A673 (cell line): ENCODE measurements around the gene SSNA1. TPM values are rescaled to one million over a fixed set of nuclear protein-coding genes. Genes with fewer than 3 reads are reported as not detected.
A peak's percentile ranks its signal among the peaks of the same experiment; 100 is the strongest.

ENCODE experiments used
- BruUV-seq: library from RNA; stranded (reverse); fragments of 400-500 nt; replicated peaks from 2 replicates; lab custom pipeline; 2021; lab: Mats Ljungman, UMichigan
- CTCF ChIA-PET: fragments of 300-600 bp; sonication (Branson Sonifier 250); formaldehyde crosslinking; loops from one replicate; lab custom pipeline; 2022; ENCODE audit warnings: antibody characterized with exemption; lab: Charles Lee
- POLR2A ChIA-PET: fragments of 300-600 bp; sonication (Branson Sonifier 250); formaldehyde crosslinking; loops from one replicate; lab custom pipeline; 2022; ENCODE audit warnings: antibody characterized with exemption; ENCODE audit not compliant: low non-redundant PET; lab: Charles Lee
- DNase-seq: peaks from one replicate; pipeline ENCODE4 v3.0.0-alpha.2; 2015; ENCODE audit warnings: low spot score
- H3K27ac ChIP-seq: fragments of 200-600 bp; sonication (generic); 2 replicates; pipeline ENCODE4 v1.5.1; 2016; ENCODE audit warnings: mixed run types, low read depth, mild to moderate bottlenecking, mixed read lengths, antibody characterized with exemption, low read length; ENCODE audit not compliant: poor library complexity, severe bottlenecking
- H3K27me3 ChIP-seq: fragments of 200-600 bp; sonication (generic); replicated peaks from 2 replicates; pipeline ENCODE4 v1.6.1; 2017; ENCODE audit warnings: mixed run types, low read depth, mild to moderate bottlenecking, mixed read lengths, antibody characterized with exemption, low read length; ENCODE audit not compliant: insufficient read depth, poor library complexity
- H3K36me3 ChIP-seq: fragments of 200-600 bp; sonication (generic); 2 replicates; pipeline ENCODE4 v1.6.1; 2016; ENCODE audit warnings: mixed run types, mild to moderate bottlenecking, mixed read lengths, antibody characterized with exemption, low read length; ENCODE audit not compliant: insufficient read depth, poor library complexity, severe bottlenecking
- H3K4me1 ChIP-seq: fragments of 200-600 bp; sonication (generic); 2 replicates; pipeline ENCODE4 v1.6.1; 2017; ENCODE audit warnings: mixed run types, mild to moderate bottlenecking, mixed read lengths, antibody characterized with exemption, low read length; ENCODE audit not compliant: insufficient read depth, poor library complexity, severe bottlenecking
- H3K4me3 ChIP-seq: fragments of 200-600 bp; sonication (generic); 2 replicates; pipeline ENCODE4 v1.5.1; 2016; ENCODE audit warnings: low read depth, mixed run types, mild to moderate bottlenecking, mixed read lengths, low read length; ENCODE audit not compliant: poor library complexity, severe bottlenecking
- H3K9me3 ChIP-seq: fragments of 200-600 bp; sonication (generic); 2 replicates; pipeline ENCODE4 v1.6.1; 2016; ENCODE audit warnings: mixed run types, low read depth, mild to moderate bottlenecking, mixed read lengths, antibody characterized with exemption, low read length; ENCODE audit not compliant: poor library complexity, severe bottlenecking
- CTCF ChIP-seq: fragments of 300-800, 200-600 bp; sonication (generic); conservative IDR thresholded peaks from 2 replicates; pipeline ENCODE4 v1.5.1; 2017; ENCODE audit warnings: low read depth, mild to moderate bottlenecking, antibody characterized with exemption, low read length, moderate library complexity, mixed read lengths
- EZH2 ChIP-seq: fragments of 200-600 bp; sonication (generic); IDR thresholded peaks from 2 replicates; pipeline ENCODE4 v1.6.1; 2017; ENCODE audit warnings: borderline replicate concordance, low read depth, mild to moderate bottlenecking, mixed read lengths, antibody characterized with exemption, low read length; ENCODE audit not compliant: poor library complexity, severe bottlenecking
- intact Hi-C: fragments of 100-400 bp; cut with micrococcal nuclease; formaldehyde crosslinking; loops from one replicate; pipeline ENCODE4 v1.10.0; 2022; ENCODE audit not compliant: unreplicated experiment
- total RNA-seq: library from RNA; stranded (reverse); gene quantifications from 2 replicates; pipeline ENCODE4 v1.2.3, GENCODE V29; 2021

The SSNA1 gene
- total RNA-seq, 1 experiment from 2014 or later = 87.3 TPM

- no peaks in the 10 kb centered on the region for H3K36me3 ChIP-seq
- CTCF ChIA-PET = interaction anchor here (0.5 to 1.0 kb wide), 3 partner anchors 49 to 207 kb away, joined by 3 to 7 read pairs (median 3); no protein-coding TSS in a partner anchor
Measured at GRCh38 chr9:137224830-137225694, 36.6 kb downstream of the SSNA1 start, which contains the start of gene CYSRT1. TSS of gene CYSRT1 (plus strand) at chr9:137225174. CDS start at chr9:137225622, 448 bp downstream.

GRCh38 chr9:137225699-137226331, 37.3 kb downstream of the SSNA1 start:
- ChIA-PET CTCF (interaction anchor here (0.5 kb wide), 1 partner anchor 106 kb away, joined by 3 read pairs; no protein-coding TSS in a partner anchor), POLR2A (no interaction called here)
- no peak overlapping the region for H3K4me3 ChIP-seq
- H3K4me1 ChIP-seq = peaks cover 9% of the 10 kb centered on the region
- H3K9me3 ChIP-seq = no peaks in the 10 kb centered on the region
- intact Hi-C loops = no loop called here
- TF ChIP-seq CTCF (no peak), EZH2 (no peak)
- H3K27ac ChIP-seq = no peak overlapping the region
- no peak for DNase-seq
- no TSS peak for BruUV-seq
- H3K36me3 ChIP-seq = no peaks in the 10 kb centered on the region
- no peaks in the 10 kb centered on the region for H3K27me3 ChIP-seq

More at GRCh38 chr9:137224830-137225694, 36.6 kb downstream of the SSNA1 start, which contains the start of gene CYSRT1:
- POLR2A ChIA-PET = no interaction called here
- H3K4me1 ChIP-seq = peaks cover 9% of the 10 kb centered on the region
- no peaks in the 10 kb centered on the region for H3K27me3 ChIP-seq
- intact Hi-C loops = loop anchor here (5.0 kb wide), 1 partner anchor 433 kb away; the partner anchor contains the start of gene TMEM141
- peak within 1 kb of the TSS; percentile 87 for H3K27ac ChIP-seq
- H3K9me3 ChIP-seq = no peaks in the 10 kb centered on the region
- TF ChIP-seq EZH2 = no peak
- no peak for TF ChIP-seq CTCF
- H3K4me3 ChIP-seq = peak within 1 kb of the TSS; percentile 72
- no peak for DNase-seq
- BruUV-seq = no TSS peak

- no peak for DNase-seq
- CTCF ChIA-PET = interaction anchor here (1.8 kb wide), 1 partner anchor 10 kb away, joined by 10 read pairs; no protein-coding TSS in a partner anchor
- H3K27ac ChIP-seq = no peak overlapping the region
- no peak overlapping the region for H3K4me3 ChIP-seq
- H3K27me3 ChIP-seq = no peaks in the 10 kb centered on the region
- no peak for TF ChIP-seq CTCF
- no peak for TF ChIP-seq EZH2
- H3K36me3 ChIP-seq = no peaks in the 10 kb centered on the region
- POLR2A ChIA-PET = interaction anchor here (1.4 kb wide), 1 partner anchor 14 kb away, joined by 3 read pairs; no protein-coding TSS in a partner anchor
- intact Hi-C loops = loop anchor here (1.0 kb wide), 1 partner anchor 108 kb away; no protein-coding TSS in a partner anchor
- H3K9me3 ChIP-seq = no peaks in the 10 kb centered on the region
- H3K4me1 ChIP-seq = peaks cover 9% of the 10 kb centered on the region
- BruUV-seq = no TSS peak
Measured at GRCh38 chr9:137226338-137227053, 38.0 kb downstream of the SSNA1 start.
